ENCODE data around the gene DESI1. TPM values are rescaled to one million over a fixed set of nuclear protein-coding genes. Genes with fewer than 3 reads are reported as not detected.
"Not testable (repeated sequence)": the region's sequence is repeated elsewhere in the genome, so short reads cannot be mapped to it uniquely, and the experiment has no call there.

DESI1 gene
- total RNA-seq, 1 donor from 2014 or later: 29.5 TPM

DNA sequence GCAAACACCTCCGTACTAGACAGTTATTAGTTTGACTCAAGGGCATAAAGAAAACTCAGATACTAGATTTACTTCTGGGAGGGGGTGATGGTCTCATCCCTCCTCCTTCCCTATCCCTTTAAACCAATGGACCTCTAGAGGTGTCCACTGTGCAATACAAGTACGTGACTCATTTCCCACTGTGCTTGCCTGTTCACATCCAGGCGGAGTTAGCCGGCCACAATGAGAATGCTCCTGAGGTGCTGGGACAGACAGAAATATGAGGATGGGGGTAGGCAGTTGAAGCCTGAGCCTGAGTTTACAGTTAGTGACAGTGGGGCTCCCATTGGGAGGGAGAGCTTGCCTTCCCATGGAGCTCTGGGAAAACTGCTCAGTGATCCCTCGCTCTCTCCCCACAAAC lies 22.8 kb downstream of the DESI1 start:
- intact Hi-C loops (cut with DNase I): loop anchor here (10.0 kb wide), 1 partner anchor 193 kb away; no protein-coding TSS in a partner anchor
- H3K36me3 ChIP-seq: peaks cover 38% of the 10 kb centered on the region

DNA sequence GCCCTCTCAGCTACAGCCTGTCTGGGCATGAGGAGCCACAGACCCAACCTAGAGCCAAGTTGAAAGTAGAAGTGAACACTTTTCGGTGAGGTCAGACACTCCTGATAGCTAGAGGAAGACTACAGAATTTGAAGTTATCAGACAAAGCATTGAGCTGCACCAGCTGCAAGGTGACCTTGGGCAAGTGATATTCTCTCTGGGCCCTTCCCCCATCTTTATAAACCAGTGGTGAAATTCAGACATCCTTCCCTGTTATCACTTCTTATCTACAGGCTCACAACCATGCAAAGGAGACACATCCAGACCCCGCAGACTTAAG lies 23.2 kb downstream of the DESI1 start:
- Histone ChIP-seq H3K4me3 (no peak overlapping the region), H3K27me3 (no peaks in the 10 kb centered on the region), H3K27ac (peak overlapping the region; percentile 24), H3K9me3 (no peaks in the 10 kb centered on the region), H3K4me1 (no peaks in the 10 kb centered on the region), H3K36me3 (peaks cover 33% of the 10 kb centered on the region)
- no peak for DNase-seq
- intact Hi-C loops (cut with DNase I): loop anchor here (10.0 kb wide), 1 partner anchor 193 kb away; no protein-coding TSS in a partner anchor
- TF ChIP-seq, protein P1, sequence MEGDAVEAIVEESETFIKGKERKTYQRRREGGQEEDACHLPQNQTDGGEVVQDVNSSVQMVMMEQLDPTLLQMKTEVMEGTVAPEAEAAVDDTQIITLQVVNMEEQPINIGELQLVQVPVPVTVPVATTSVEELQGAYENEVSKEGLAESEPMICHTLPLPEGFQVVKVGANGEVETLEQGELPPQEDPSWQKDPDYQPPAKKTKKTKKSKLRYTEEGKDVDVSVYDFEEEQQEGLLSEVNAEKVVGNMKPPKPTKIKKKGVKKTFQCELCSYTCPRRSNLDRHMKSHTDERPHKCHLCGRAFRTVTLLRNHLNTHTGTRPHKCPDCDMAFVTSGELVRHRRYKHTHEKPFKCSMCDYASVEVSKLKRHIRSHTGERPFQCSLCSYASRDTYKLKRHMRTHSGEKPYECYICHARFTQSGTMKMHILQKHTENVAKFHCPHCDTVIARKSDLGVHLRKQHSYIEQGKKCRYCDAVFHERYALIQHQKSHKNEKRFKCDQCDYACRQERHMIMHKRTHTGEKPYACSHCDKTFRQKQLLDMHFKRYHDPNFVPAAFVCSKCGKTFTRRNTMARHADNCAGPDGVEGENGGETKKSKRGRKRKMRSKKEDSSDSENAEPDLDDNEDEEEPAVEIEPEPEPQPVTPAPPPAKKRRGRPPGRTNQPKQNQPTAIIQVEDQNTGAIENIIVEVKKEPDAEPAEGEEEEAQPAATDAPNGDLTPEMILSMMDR (IDR thresholded peaks at IDR 0.05): no peak
- ATAC-seq: no peak

More for the DNA sequence above, 22.8 kb downstream of the DESI1 start:
- no peaks in the 10 kb centered on the region for H3K27me3 ChIP-seq
- H3K4me1 ChIP-seq: no peaks in the 10 kb centered on the region
- ATAC-seq (no peak), DNase-seq (peak; percentile 21)
- TF ChIP-seq, protein P1 (IDR thresholded peaks at IDR 0.05): no peak
- H3K4me3 ChIP-seq: no peak overlapping the region
- H3K27ac ChIP-seq: no peak overlapping the region
- no peaks in the 10 kb centered on the region for H3K9me3 ChIP-seq

DNA sequence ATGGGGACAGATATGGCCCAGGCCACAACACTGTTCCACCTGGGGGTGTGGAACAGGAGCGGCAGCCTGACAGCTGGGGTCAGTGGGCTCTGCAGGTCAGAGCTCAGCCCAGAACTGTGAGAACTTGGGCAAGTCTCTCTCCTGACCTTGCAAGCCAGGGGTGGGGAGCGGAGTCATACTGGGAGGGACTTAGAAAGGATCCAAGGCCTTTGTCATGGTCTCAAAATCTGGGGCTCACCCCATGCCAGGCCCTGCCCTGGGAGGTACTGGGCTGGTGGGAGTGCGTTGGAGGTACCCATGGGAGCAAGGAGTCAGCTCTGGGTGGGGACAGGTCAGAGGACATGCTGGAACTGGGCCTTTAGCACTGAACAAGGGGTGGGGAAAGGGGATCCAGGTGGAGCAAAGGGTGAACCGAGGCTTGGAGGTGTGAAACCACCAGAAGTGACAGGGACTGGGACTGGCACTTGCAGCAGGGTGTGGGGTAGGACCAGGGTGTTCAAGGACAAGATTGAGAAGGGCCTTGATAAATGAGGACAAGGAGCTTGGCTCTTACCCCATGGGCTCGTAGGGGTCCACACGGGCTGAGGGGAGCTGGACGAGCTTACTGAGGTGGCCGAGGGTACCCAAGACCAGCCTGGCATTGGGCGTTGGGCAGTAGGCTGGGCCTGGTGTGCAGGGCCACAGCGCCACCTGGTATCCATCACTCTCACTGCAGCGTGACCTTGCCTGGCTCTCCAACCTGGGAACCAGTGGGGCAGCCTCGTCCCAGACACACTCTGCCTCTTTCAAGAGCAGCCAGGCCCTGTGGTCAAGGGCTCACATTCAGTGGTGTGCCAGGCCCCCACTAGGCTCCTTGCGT lies 23.8 kb downstream of the DESI1 start:
- Histone ChIP-seq H3K27ac (peak overlapping the region; percentile 24), H3K9me3 (no peaks in the 10 kb centered on the region), H3K27me3 (no peaks in the 10 kb centered on the region), H3K4me1 (no peaks in the 10 kb centered on the region), H3K4me3 (no peak overlapping the region), H3K36me3 (peaks cover 27% of the 10 kb centered on the region)
- DNase-seq (peak; percentile 85), ATAC-seq (peak; percentile 98)
- intact Hi-C loops (cut with DNase I): loop anchor here (10.0 kb wide), 1 partner anchor 192 kb away; no protein-coding TSS in a partner anchor
- TF ChIP-seq, protein P1 (IDR thresholded peaks at IDR 0.05): peak; percentile 74

DNA sequence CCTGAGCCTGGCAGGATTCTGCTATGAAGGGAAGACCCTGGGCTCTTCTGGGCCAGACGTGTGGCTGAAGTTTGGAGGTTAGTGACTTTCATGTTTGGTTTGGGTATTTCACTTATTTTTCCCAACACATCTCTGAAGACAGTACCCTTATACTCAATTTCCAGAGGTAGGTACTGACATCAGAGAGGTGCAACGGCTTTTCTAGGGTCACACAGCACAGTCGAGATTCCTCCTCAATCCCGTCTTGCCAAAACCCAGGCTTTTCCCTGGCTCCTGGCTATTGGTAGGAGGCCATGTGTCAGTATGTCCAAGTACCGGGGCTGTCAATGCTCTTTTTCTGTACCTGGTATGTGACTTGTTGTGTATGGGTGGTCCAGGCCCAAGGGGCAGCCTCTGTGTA lies 25.1 kb downstream of the DESI1 start:
- H3K4me1 ChIP-seq: no peaks in the 10 kb centered on the region

DNA sequence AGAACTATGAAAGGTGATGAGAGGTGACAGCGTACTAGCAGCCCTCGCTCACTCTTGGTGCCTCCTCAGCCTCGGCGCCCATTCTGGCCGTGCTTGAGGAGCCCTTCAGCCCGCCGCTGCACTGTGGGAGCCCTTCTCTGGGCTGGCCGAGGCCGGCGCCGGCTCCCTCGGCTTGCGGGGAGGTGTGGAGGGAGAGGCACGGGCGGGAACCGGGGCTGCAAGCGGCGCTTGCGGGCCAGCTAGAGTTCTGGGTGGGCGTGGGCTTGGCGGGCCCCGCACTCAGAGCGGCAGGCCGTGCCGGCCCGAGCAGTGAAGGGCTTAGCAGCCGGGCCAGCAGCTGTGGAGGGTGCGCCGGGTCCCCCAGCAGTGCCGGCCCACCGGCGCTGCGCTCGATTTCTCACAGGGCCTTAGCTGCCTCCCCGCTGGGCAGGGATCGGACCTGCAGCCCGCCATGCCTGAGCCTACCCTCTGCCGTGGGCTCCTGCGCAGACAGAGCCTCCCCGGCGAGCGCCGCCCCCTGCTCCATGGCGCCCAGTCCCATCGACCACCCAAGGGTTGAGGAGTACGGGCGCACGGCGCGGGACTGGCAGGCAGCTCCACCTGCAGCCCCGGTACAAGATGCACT lies 27.4 kb downstream of the DESI1 start:
- H3K36me3 ChIP-seq, H3K27ac ChIP-seq, H3K27me3 ChIP-seq, H3K4me1 ChIP-seq, DNase-seq, H3K9me3 ChIP-seq, H3K4me3 ChIP-seq, ATAC-seq: not testable (repeated sequence)
- intact Hi-C loops (cut with DNase I): loop anchor here (10.0 kb wide), 1 partner anchor 189 kb away; no protein-coding TSS in a partner anchor

More for the DNA sequence above, 25.1 kb downstream of the DESI1 start:
- Histone ChIP-seq H3K4me3 (no peak overlapping the region), H3K27ac (no peak overlapping the region), H3K27me3 (no peaks in the 10 kb centered on the region), H3K36me3 (peaks cover 14% of the 10 kb centered on the region), H3K9me3 (no peaks in the 10 kb centered on the region)
- intact Hi-C loops (cut with DNase I): loop anchor here (10.0 kb wide), 1 partner anchor 191 kb away; no protein-coding TSS in a partner anchor
- ATAC-seq (no peak), DNase-seq (no peak)
- TF ChIP-seq, protein P1 (IDR thresholded peaks at IDR 0.05): no peak

All from upper lobe of right lung (tissue), 1 donor.